Fibroblast of villous mesenchyme (primary cell): ENCODE measurements around the gene C19orf81. TPM values are rescaled to one million over a fixed set of nuclear protein-coding genes. Genes with fewer than 3 reads are reported as not detected.
A peak's percentile ranks its signal among the peaks of the same experiment; 100 is the strongest.

Experiments used
- DNase-seq: peaks from one replicate; pipeline ENCODE4 v3.0.0-alpha.2; 2010; ENCODE audit warnings: low read depth
- H3K4me3 ChIP-seq: 2 replicates; pipeline ENCODE4 v1.5.1; 2011; ENCODE audit warnings: low read depth, mild to moderate bottlenecking, low read length
- total RNA-seq: library from RNA; depleted of rRNA; stranded (reverse); fragments of >200 nt; gene quantifications from 2 replicates; pipeline ENCODE4 v1.2.3, GENCODE V29; 2012
- TF ChIP-seq, protein P1 (sequence below): IDR thresholded peaks from 2 replicates; pipeline ENCODE4 v1.5.1; 2012; ENCODE audit warnings: low read depth, mild to moderate bottlenecking, low read length; ENCODE audit not compliant: insufficient read depth

Gene C19orf81
- total RNA-seq, 1 donor: not detected

DNA sequence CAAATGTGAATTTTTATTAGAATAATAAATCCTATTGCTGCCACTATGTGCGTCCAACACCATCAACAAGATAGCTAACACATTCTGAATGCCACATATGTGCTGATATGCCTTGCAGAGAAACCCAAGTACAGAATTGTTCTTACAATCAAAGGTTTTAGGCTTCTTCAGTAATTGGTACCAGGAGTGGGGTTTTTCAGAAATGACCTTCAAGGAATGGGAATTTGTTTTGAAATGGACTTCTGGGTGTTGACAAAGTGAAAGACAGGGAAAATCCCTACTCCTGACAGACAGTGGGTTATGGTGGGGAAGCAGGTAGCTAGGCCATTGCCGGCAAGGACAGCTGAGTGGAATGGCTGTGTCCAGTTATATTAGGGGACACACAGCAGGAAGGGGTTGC, 15.3 kb upstream of the C19orf81 start:
- no peak overlapping the region for H3K4me3 ChIP-seq
- no peak for DNase-seq
- TF ChIP-seq, protein P1, sequence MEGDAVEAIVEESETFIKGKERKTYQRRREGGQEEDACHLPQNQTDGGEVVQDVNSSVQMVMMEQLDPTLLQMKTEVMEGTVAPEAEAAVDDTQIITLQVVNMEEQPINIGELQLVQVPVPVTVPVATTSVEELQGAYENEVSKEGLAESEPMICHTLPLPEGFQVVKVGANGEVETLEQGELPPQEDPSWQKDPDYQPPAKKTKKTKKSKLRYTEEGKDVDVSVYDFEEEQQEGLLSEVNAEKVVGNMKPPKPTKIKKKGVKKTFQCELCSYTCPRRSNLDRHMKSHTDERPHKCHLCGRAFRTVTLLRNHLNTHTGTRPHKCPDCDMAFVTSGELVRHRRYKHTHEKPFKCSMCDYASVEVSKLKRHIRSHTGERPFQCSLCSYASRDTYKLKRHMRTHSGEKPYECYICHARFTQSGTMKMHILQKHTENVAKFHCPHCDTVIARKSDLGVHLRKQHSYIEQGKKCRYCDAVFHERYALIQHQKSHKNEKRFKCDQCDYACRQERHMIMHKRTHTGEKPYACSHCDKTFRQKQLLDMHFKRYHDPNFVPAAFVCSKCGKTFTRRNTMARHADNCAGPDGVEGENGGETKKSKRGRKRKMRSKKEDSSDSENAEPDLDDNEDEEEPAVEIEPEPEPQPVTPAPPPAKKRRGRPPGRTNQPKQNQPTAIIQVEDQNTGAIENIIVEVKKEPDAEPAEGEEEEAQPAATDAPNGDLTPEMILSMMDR: no peak

DNA sequence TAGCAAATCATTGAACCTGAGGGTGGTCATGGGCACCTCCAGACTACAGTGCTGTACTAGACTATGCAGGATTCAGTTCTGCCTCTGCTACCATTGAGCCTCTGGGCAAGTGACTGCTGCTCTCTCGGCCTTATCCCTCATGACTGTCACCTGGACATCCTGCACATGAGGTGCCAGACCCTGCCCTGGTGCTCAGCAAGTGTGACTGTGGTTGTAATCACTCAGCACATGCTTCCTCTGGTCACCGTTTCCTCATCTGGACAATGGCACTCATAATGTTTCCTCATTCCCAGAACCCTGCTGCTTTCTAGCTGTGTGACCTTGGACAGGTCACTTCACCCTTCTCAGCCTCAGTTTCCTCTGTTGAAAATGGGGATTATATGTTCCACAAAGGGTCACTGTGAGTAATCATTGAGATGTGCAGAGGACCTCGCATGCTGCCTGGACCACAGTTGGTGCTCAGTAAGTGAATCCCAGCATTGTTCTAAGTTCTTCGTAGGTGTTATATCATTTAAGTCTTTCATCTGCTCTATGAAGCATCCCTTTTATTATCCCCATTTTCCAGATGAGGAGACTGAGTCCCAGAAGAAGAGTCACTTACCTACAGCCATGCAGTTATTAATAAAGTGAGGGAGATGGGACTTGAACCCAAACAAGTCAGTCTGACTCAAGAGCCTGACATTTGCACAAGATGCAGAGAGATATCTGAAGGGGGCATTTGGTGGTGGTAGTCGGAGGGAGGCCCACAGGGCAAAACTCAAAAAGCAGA, 12.7 kb upstream of the C19orf81 start:
- no peak overlapping the region for H3K4me3 ChIP-seq
- no peak for DNase-seq
- TF ChIP-seq, protein P1: no peak

DNA sequence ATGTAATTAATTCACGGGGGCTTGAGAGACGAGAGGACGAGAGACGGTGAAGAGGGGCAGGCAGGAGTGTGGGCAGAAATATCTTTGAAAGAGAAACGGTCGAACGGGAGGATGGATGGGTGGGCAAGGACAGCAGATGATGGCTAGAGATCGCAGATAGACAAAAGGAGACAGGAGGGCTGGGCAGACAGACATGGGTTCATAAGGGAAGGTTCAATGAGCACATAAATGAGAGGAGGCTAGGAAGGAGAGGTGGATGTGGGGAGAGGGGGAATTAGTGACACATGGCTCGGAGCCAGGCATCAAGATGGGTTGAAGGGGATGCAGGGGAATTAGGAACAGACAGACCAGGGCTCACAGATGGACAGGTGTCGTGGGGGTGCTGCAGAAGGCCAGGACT, 10.6 kb upstream of the C19orf81 start:
- no peak overlapping the region for H3K4me3 ChIP-seq
- TF ChIP-seq, protein P1: no peak
- DNase-seq: no peak

DNA sequence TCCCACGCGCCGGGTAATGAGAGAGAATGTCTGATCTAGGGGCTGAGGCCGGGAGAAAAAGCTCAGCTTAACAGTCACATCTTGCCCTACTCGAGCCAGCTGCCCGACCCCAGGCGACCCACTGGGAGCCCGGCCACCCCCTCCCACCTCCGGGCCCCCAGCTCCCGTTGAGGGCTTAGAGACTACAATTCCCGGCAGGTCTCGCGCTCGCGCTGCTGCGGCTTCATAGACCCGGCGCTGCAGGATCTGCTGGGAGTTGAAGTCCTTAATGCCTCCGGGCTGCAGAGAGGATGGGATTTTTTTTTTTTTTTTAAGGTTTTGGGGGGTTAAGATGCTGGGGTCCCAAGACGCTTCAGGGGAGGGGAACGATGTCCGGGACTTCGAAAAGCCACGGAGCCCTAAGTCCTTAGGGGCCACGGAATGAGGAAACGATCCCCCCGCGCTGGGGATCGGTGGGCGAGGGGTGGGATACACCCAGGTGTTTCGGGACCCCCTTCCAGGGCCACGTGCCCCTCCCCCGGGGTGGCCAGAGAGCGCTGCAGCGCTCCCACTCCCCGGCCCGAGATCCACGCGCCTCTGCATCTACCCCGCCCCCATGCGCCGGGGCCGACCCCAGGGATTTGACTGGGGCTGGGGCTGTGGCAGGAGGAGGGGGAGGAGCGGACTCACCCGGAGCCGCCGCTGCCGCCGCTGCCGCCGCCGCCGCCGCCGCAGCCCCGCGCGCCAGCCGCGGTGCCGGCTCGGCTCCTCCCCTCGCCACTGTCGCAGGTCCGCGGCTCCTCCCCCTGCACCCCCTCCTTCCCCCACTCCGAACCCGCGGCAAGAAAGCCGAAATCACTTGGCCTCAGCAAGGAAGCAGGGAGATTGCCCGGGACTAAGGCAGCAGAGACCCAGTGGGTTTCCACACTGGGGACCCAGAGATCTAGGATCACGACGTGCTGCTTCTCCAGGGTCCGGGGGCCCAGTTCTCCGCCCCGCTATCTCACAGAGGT, 9.8 kb upstream of the C19orf81 start, which contains the start of gene SYT3:
Gene SYT3, minus strand, starts transcription at position 761 of the 992 bp plus-strand sequence. CDS start 2,470 bp downstream, outside the sequence.
- DNase-seq: peak; percentile 12
- TF ChIP-seq, protein P1: no peak
- H3K4me3 ChIP-seq: peak within 1 kb of the TSS; percentile 37

DNA sequence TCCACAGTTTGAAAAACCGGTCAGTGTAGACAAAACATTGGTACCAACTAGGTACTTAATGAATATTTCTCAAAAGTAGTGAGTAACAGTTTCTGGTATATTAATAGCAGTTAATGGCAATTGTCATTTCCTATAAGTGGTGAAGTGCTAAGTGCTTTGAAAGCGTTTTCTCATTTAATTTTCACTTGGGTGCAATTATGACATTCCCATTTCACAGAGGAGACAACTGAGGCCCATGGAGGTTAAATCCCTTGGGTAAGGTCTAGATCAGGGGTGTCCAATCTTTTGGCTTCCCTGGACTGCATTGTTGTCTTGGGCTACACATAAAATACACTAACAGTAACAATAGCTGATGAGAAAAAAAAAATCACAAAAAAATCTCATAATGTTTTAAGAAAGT, 8.9 kb upstream of the C19orf81 start:
- TF ChIP-seq, protein P1: no peak
- no peak for DNase-seq
- H3K4me3 ChIP-seq: no peak overlapping the region

DNA sequence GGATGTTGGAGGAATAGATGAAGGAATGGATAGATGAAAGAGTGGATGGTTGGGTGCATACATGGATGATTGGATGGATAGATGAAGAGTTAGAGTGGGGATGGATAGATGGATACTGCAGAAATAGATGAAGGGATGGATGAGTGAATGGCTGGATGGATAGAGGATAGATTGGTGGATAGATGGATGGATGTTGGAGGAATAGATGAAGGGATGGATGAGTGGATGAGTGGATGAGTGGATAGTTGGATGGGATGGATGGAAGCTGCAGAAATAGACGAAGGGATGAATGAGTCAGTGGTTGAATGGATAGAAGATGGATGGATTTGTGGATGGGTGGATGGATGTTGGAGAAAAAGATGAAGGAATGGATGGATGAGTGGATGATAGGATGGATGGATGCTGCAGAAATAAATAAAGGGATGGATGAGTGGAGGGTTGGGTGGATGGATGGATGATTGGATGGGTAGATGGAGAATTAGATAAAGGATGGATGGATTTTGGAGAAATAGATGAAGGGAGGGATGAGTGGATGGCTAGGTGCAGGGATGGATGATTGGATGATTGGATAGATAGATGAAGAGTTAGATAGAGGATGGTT, 4.8 kb upstream of the C19orf81 start:
- DNase-seq: no peak
- no peak overlapping the region for H3K4me3 ChIP-seq
- TF ChIP-seq, protein P1: no peak
